MCF 10A (cell line): ENCODE results near the gene TSSK2. TPM values are rescaled to one million over a fixed set of nuclear protein-coding genes. Genes with fewer than 3 reads are reported as not detected.

Source experiments
- BruUV-seq: library from RNA; stranded (reverse); fragments of 400-500 nt; replicated peaks from 2 replicates; lab custom pipeline; 2021; lab: Mats Ljungman, UMichigan
- CTCF ChIA-PET: fragments of 300-600 bp; sonication (Branson Sonifier 250); formaldehyde crosslinking; extraction: SDS; loops from one replicate; lab custom pipeline; 2021; ENCODE audit warnings: antibody characterized with exemption, inconsistent platforms; lab: Yijun Ruan, JAX
- POLR2A ChIA-PET: fragments of 300-600, 350-650 bp; sonication (Branson Sonifier 250); formaldehyde crosslinking; extraction: SDS; loops from one replicate; lab custom pipeline; 2020; ENCODE audit warnings: antibody characterized with exemption, inconsistent platforms; lab: Yijun Ruan, JAX
- DNase-seq: peaks from one replicate; pipeline ENCODE4 v3.0.0-alpha.2; 2018; ENCODE audit not compliant: unreplicated experiment
- H3K27ac Mint-ChIP-seq: one replicate; pipeline ENCODE4 v1.8.0; 2022; ENCODE audit warnings: mild to moderate bottlenecking, low read depth, mixed read lengths; ENCODE audit not compliant: unreplicated experiment
- H3K27me3 Mint-ChIP-seq: one replicate; pipeline ENCODE4 v1.8.0; 2022; ENCODE audit warnings: mixed read lengths; ENCODE audit not compliant: insufficient read depth, unreplicated experiment
- H3K36me3 Mint-ChIP-seq: one replicate; pipeline ENCODE4 v1.8.0; 2022; ENCODE audit warnings: mild to moderate bottlenecking, moderate library complexity, mixed read lengths; ENCODE audit not compliant: insufficient read depth, unreplicated experiment
- H3K4me1 Mint-ChIP-seq: one replicate; pipeline ENCODE4 v1.8.0; 2022; ENCODE audit warnings: mixed read lengths; ENCODE audit not compliant: insufficient read depth, unreplicated experiment
- H3K4me3 Mint-ChIP-seq: one replicate; pipeline ENCODE4 v1.8.0; 2022; ENCODE audit warnings: mild to moderate bottlenecking, moderate library complexity, mixed read lengths; ENCODE audit not compliant: unreplicated experiment
- H3K9me3 Mint-ChIP-seq: one replicate; pipeline ENCODE4 v1.8.0; 2022; ENCODE audit warnings: mixed read lengths; ENCODE audit not compliant: unreplicated experiment
- intact Hi-C: fragments of 100-400 bp; cut with micrococcal nuclease; formaldehyde crosslinking; loops from 2 replicates; pipeline ENCODE4 v1.14.1; 2022
- total RNA-seq: library from RNA; stranded (reverse); gene quantifications from 2 replicates; pipeline ENCODE4 v1.2.3, GENCODE V29; 2022
- TF ChIP-seq, protein P1 (sequence below): fragments of 200-600 bp; IDR thresholded peaks from one replicate; pipeline ENCODE4 v1.8.0; 2022; ENCODE audit warnings: antibody characterized with exemption, mild to moderate bottlenecking; ENCODE audit not compliant: unreplicated experiment

The TSSK2 gene
- total RNA-seq, 1 experiment from 2014 or later = not detected

DNA sequence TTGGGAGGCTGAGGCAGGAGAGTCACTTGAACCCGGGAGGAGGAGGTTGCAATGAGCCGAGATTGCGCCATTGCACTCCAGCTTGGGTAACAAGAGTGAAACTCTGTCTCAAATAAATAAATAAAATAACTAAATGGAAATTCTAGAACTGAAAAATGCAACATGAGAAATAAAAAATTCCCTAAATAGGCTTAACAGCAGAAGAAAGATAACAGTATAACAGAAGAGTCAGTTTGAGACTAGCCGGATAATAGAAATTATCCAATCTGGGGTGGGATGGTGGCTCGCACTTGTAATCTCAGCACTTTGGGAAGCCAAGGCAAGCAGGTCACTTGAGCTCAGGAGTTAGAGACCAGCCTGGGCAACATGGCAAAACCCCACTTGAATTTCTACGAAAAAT, 33.3 kb downstream of the TSSK2 start:
- Mint-ChIP-seq H3K9me3 (no peaks in the 10 kb centered on the region), H3K4me3 (no peak overlapping the region), H3K27ac (no peak overlapping the region), H3K27me3 (peaks cover 32% of the 10 kb centered on the region), H3K4me1 (no peaks in the 10 kb centered on the region), H3K36me3 (no peaks in the 10 kb centered on the region)
- TF ChIP-seq, protein P1, sequence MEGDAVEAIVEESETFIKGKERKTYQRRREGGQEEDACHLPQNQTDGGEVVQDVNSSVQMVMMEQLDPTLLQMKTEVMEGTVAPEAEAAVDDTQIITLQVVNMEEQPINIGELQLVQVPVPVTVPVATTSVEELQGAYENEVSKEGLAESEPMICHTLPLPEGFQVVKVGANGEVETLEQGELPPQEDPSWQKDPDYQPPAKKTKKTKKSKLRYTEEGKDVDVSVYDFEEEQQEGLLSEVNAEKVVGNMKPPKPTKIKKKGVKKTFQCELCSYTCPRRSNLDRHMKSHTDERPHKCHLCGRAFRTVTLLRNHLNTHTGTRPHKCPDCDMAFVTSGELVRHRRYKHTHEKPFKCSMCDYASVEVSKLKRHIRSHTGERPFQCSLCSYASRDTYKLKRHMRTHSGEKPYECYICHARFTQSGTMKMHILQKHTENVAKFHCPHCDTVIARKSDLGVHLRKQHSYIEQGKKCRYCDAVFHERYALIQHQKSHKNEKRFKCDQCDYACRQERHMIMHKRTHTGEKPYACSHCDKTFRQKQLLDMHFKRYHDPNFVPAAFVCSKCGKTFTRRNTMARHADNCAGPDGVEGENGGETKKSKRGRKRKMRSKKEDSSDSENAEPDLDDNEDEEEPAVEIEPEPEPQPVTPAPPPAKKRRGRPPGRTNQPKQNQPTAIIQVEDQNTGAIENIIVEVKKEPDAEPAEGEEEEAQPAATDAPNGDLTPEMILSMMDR = no peak
- CTCF ChIA-PET = no interaction called here
- POLR2A ChIA-PET = no interaction called here
- DNase-seq = no peak
- intact Hi-C loops = no loop called here
- no TSS peak for BruUV-seq

DNA sequence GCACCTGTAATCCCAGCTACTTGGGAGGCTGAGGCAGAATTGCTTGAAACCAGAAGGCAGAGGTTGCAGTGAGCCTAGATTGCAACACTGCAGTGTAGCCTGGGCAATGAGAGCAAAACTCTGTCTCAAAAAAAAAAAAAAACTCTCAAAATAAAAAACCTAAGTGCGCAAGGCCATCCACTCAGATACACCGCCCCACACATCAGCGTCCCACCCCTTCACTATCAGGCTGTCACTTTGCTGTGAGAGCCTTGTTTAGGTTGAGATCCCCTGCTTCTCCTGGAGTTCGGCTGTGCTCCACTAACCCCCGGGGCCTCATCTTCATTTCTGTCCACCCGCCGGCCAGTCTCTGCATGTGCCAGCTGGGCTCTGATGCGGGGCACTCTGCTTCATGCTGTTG, 35.3 kb downstream of the TSSK2 start:
- peaks cover 33% of the 10 kb centered on the region for H3K27me3 Mint-ChIP-seq
- H3K4me1 Mint-ChIP-seq = peaks cover 9% of the 10 kb centered on the region
- no peaks in the 10 kb centered on the region for H3K9me3 Mint-ChIP-seq
- TF ChIP-seq, protein P1 = no peak
- intact Hi-C loops = no loop called here
- no peak overlapping the region for H3K27ac Mint-ChIP-seq
- no peak for DNase-seq
- POLR2A ChIA-PET = no interaction called here
- CTCF ChIA-PET = no interaction called here
- H3K4me3 Mint-ChIP-seq = no peak overlapping the region
- peaks cover 5% of the 10 kb centered on the region for H3K36me3 Mint-ChIP-seq
- no TSS peak for BruUV-seq

DNA sequence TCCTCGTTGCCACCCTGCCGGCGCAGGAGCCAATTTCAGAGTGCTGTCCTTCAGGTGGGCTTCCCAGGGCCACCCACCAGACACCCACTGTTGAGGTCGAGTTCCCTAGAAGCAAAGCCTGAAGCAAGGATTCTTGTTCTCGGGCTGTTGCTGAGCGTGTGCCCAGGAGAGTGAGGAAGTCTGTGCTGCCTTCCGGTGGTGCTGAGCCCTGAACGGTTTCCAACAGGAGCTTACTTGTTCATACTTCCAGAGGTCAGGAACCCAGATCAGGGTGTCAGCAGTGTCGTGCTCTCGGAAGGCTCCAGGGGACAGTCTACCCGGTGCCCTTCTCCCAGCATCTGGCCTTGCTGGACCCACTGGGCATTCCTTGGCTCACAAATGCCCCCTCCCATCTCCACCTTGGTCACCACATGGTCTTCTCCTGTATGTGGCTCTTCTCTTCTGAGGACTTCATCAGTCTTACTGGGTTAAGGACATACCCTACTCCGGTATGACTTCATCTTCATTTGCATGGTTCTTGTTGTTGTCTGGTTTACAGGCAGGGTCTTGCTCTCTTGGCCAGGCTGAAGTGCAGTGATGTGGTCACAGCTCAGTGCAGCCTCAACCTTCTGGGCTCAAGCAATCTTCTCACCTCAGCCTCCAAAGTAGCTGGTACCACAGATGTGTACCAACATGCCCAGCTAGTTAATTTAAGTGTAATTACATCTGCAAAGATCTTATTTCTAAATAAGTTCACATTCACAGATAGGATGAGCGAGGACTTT, 36.2 kb downstream of the TSSK2 start:
- BruUV-seq = no TSS peak
- Mint-ChIP-seq H3K4me1 (peaks cover 12% of the 10 kb centered on the region), H3K27me3 (peaks cover 33% of the 10 kb centered on the region), H3K9me3 (no peaks in the 10 kb centered on the region), H3K36me3 (peaks cover 5% of the 10 kb centered on the region), H3K4me3 (no peak overlapping the region), H3K27ac (no peak overlapping the region)
- DNase-seq = no peak
- TF ChIP-seq, protein P1 = no peak
- ChIA-PET CTCF (interaction anchor here (2.3 kb wide), 1 partner anchor 22 kb away, joined by 8 read pairs; the partner anchor contains the start of gene ESS2), POLR2A (interaction anchor here (0.9 kb wide), 1 partner anchor 23 kb away, joined by 3 read pairs; the partner anchor contains the start of gene ESS2)
- intact Hi-C loops = no loop called here

GRCh38 chr22:19168088-19168890, 37.2 kb downstream of the TSSK2 start:
- Mint-ChIP-seq H3K4me1 (peaks cover 22% of the 10 kb centered on the region), H3K36me3 (peaks cover 5% of the 10 kb centered on the region), H3K27me3 (peaks cover 33% of the 10 kb centered on the region), H3K4me3 (no peak overlapping the region), H3K9me3 (no peaks in the 10 kb centered on the region), H3K27ac (no peak overlapping the region)
- ChIA-PET CTCF (interaction anchor here (0.6 to 2.3 kb wide), 2 partner anchors 23 to 265 kb away, joined by 5 to 8 read pairs; partner anchors contain the start of gene ESS2), POLR2A (interaction anchor here (0.7 to 0.9 kb wide), 2 partner anchors 10 to 24 kb away, joined by 3 read pairs; partner anchors contain the start of genes ESS2 and SLC25A1)
- DNase-seq = no peak
- intact Hi-C loops = no loop called here
- TF ChIP-seq, protein P1 = no peak
- no TSS peak for BruUV-seq
